Loucy (cell line): ENCODE results near the gene UTP4.
"Not testable (repeated sequence)": the region's sequence is repeated elsewhere in the genome, so short reads cannot be mapped to it uniquely, and the experiment has no call there.

ENCODE experiments used
- H2AFZ ChIP-seq: fragments of 200-600 bp; sonication (generic); 2 replicates; pipeline ENCODE4 v1.6.0; 2016; ENCODE audit warnings: antibody characterized with exemption, mild to moderate bottlenecking, low read length, moderate library complexity
- H3F3A ChIP-seq: fragments of 200-600 bp; 2 replicates; pipeline ENCODE4 v1.6.0; 2016; ENCODE audit warnings: antibody characterized with exemption, low read depth, mild to moderate bottlenecking
- H3K27me3 ChIP-seq: fragments of 200-600 bp; sonication (generic); 2 replicates; pipeline ENCODE4 v1.6.1; 2014; ENCODE audit warnings: low read length, mild to moderate bottlenecking; ENCODE audit not compliant: insufficient read depth, poor library complexity, severe bottlenecking
- H3K36me3 ChIP-seq: fragments of 200-600 bp; sonication (generic); 2 replicates; pipeline ENCODE4 v1.6.1; 2016; ENCODE audit warnings: low read length; ENCODE audit not compliant: insufficient read depth
- H3K4me1 ChIP-seq: fragments of 200-600 bp; sonication (generic); 2 replicates; pipeline ENCODE4 v1.5.1; 2014; ENCODE audit warnings: low read length, mild to moderate bottlenecking; ENCODE audit not compliant: insufficient read depth, poor library complexity, severe bottlenecking
- H3K4me2 ChIP-seq: fragments of 200-600 bp; sonication (generic); 2 replicates; pipeline ENCODE4 v1.6.0; 2014; ENCODE audit warnings: antibody characterized with exemption, low read length, low read depth, mild to moderate bottlenecking; ENCODE audit not compliant: poor library complexity, severe bottlenecking
- H3K4me3 ChIP-seq: fragments of 200-600 bp; sonication (generic); 2 replicates; pipeline ENCODE4 v1.5.1; 2014; ENCODE audit warnings: low read length, mild to moderate bottlenecking, mixed read lengths; ENCODE audit not compliant: poor library complexity, severe bottlenecking
- H3K79me2 ChIP-seq: fragments of 200-600 bp; sonication (generic); 2 replicates; pipeline ENCODE4 v1.6.1; 2014; ENCODE audit warnings: low read length; ENCODE audit not compliant: insufficient read depth
- H3K9ac ChIP-seq: fragments of 200-600 bp; sonication (generic); 2 replicates; pipeline ENCODE4 v1.6.0; 2014; ENCODE audit warnings: mild to moderate bottlenecking, low read depth, low read length, moderate library complexity; ENCODE audit not compliant: poor library complexity, severe bottlenecking
- H3K9me2 ChIP-seq: fragments of 200-600 bp; sonication (generic); replicated peaks from 2 replicates; pipeline ENCODE4 v1.6.1; 2016; ENCODE audit warnings: low read depth, low read length, mixed read lengths
- H3K9me3 ChIP-seq: fragments of 200-600 bp; sonication (generic); 2 replicates; pipeline ENCODE4 v1.6.1; 2014; ENCODE audit warnings: mild to moderate bottlenecking, antibody characterized with exemption, low read length, low read depth; ENCODE audit not compliant: insufficient read depth
- H4K20me1 ChIP-seq: fragments of 200-600 bp; sonication (generic); 2 replicates; pipeline ENCODE4 v1.6.0; 2014; ENCODE audit warnings: antibody characterized with exemption, low read length, mild to moderate bottlenecking; ENCODE audit not compliant: insufficient read depth, poor library complexity, severe bottlenecking
- CTCF ChIP-seq: fragments of 200-600 bp; sonication (generic); conservative IDR thresholded peaks from 2 replicates; pipeline ENCODE4 v1.5.1; 2014; ENCODE audit warnings: mild to moderate bottlenecking, antibody characterized with exemption, low read length
- EZH2phosphoT487 ChIP-seq: fragments of 200-600 bp; IDR thresholded peaks from 2 replicates; pipeline ENCODE4 v1.6.1; 2018; ENCODE audit warnings: antibody characterized with exemption, mild to moderate bottlenecking, moderate library complexity, borderline replicate concordance

The UTP4 gene

GRCh38 chr16:69138608-69139007 is 6.2 kb downstream of the UTP4 start:
- Histone ChIP-seq H3K79me2 (peaks cover 47% of the 10 kb centered on the region), H3K27me3 (no peaks in the 10 kb centered on the region), H3K9me2 (no peaks in the 10 kb centered on the region), H3K4me2 (no peak overlapping the region), H3K9ac (no peak overlapping the region), H3K4me1 (peaks cover 28% of the 10 kb centered on the region), H3K4me3 (no peak overlapping the region), H2AFZ (no peak overlapping the region), H3F3A (no peaks in the 10 kb centered on the region), H3K36me3 (peaks cover 61% of the 10 kb centered on the region), H4K20me1 (peaks cover 17% of the 10 kb centered on the region), H3K9me3 (no peaks in the 10 kb centered on the region)
- TF ChIP-seq CTCF, result no peak
- TF ChIP-seq EZH2phosphoT487, result no peak

- not testable (repeated sequence) for H3K9me3 ChIP-seq, H3K4me2 ChIP-seq, H2AFZ ChIP-seq, H3K9me2 ChIP-seq, H3K9ac ChIP-seq, H3K27me3 ChIP-seq, H3F3A ChIP-seq, H3K4me3 ChIP-seq
- H4K20me1 ChIP-seq, result peaks cover 14% of the 10 kb centered on the region
- peaks cover 38% of the 10 kb centered on the region for H3K79me2 ChIP-seq
- H3K4me1 ChIP-seq, result peaks cover 19% of the 10 kb centered on the region
- peaks cover 65% of the 10 kb centered on the region for H3K36me3 ChIP-seq
Observed at GRCh38 chr16:69139464-69139863, 7.0 kb downstream of the UTP4 start.

- H3K4me2 ChIP-seq, result no peak overlapping the region
- H4K20me1 ChIP-seq, result peaks cover 14% of the 10 kb centered on the region
- TF ChIP-seq EZH2phosphoT487, result no peak
- TF ChIP-seq CTCF, result no peak
- peaks cover 23% of the 10 kb centered on the region for H3K79me2 ChIP-seq
- no peaks in the 10 kb centered on the region for H3K9me2 ChIP-seq
- peaks cover 78% of the 10 kb centered on the region for H3K36me3 ChIP-seq
- H3K4me3 ChIP-seq, result no peak overlapping the region
- H3K9me3 ChIP-seq, result no peaks in the 10 kb centered on the region
- H2AFZ ChIP-seq, result no peak overlapping the region
- no peak overlapping the region for H3K9ac ChIP-seq
- H3K27me3 ChIP-seq, result no peaks in the 10 kb centered on the region
- peaks cover 11% of the 10 kb centered on the region for H3K4me1 ChIP-seq
- no peaks in the 10 kb centered on the region for H3F3A ChIP-seq
Observed at GRCh38 chr16:69141014-69141413, 8.6 kb downstream of the UTP4 start.

GRCh38 chr16:69141936-69142335 is 9.5 kb downstream of the UTP4 start:
- H3K9me2 ChIP-seq, result no peaks in the 10 kb centered on the region
- H2AFZ ChIP-seq, result no peak overlapping the region
- H3K79me2 ChIP-seq, result peaks cover 13% of the 10 kb centered on the region
- H3K4me2 ChIP-seq, result no peak overlapping the region
- H3K9ac ChIP-seq, result no peak overlapping the region
- TF ChIP-seq CTCF (no peak), EZH2phosphoT487 (no peak)
- H3K27me3 ChIP-seq, result no peaks in the 10 kb centered on the region
- H3K4me3 ChIP-seq, result no peak overlapping the region
- H3K9me3 ChIP-seq, result no peaks in the 10 kb centered on the region
- H3K36me3 ChIP-seq, result peaks cover 79% of the 10 kb centered on the region
- peaks cover 13% of the 10 kb centered on the region for H4K20me1 ChIP-seq
- peaks cover 7% of the 10 kb centered on the region for H3K4me1 ChIP-seq
- H3F3A ChIP-seq, result no peaks in the 10 kb centered on the region
